Suprapubic skin (tissue), 4 donors: Measurements from ENCODE around the gene MAML2.

Source experiments
- EP300 ChIP-seq: sonication (generic); formaldehyde crosslinking; IDR thresholded peaks from one replicate; pipeline ENCODE4 v1.6.1; 2017; ENCODE audit warnings: antibody characterized with exemption
- POLR2A ChIP-seq, 2 donors: fragments of 450-650 bp; IDR thresholded peaks; one replicate each; pipeline ENCODE4 v1.6.1; 2017; ENCODE audit warnings: antibody characterized with exemption in 2 of 2, mild to moderate bottlenecking in 2 of 2, moderate library complexity in 2 of 2
- POLR2AphosphoS5 ChIP-seq, 3 donors: sonication (generic); formaldehyde crosslinking; IDR thresholded peaks; one replicate each; pipeline ENCODE4 v1.6.1; 2017; ENCODE audit warnings: antibody characterized with exemption in 3 of 3
- TF ChIP-seq, protein P1 (sequence below), 2 donors: fragments of 200-600 bp in 1 of 2; fragments of 450-650 bp in 1 of 2; sonication (generic) in 1 of 2; IDR thresholded peaks; one replicate each; pipeline ENCODE4 v1.5.1; 2016 to 2019; ENCODE audit warnings: antibody characterized with exemption in 2 of 2, mild to moderate bottlenecking in 1 of 2, moderate library complexity in 1 of 2

DNA sequence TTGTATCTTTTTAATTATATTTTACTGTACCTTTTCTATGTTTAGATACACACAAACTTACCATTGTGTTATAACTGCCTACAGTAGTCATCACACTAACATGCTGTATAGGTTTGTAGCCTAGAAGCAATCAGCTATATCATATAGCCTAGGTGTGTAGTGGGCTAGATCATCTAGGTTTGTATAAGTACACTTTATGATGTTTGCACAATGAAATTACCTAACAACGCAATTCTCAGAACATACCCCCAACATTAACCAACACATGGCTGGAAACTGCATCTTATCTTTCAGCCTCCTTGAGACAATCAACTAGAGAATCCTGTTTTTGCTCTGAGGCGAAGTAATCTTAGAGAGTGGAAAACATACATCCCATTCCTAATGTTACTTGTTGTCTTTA lies 358.9 kb downstream of the MAML2 start:
- TF ChIP-seq, protein P1, sequence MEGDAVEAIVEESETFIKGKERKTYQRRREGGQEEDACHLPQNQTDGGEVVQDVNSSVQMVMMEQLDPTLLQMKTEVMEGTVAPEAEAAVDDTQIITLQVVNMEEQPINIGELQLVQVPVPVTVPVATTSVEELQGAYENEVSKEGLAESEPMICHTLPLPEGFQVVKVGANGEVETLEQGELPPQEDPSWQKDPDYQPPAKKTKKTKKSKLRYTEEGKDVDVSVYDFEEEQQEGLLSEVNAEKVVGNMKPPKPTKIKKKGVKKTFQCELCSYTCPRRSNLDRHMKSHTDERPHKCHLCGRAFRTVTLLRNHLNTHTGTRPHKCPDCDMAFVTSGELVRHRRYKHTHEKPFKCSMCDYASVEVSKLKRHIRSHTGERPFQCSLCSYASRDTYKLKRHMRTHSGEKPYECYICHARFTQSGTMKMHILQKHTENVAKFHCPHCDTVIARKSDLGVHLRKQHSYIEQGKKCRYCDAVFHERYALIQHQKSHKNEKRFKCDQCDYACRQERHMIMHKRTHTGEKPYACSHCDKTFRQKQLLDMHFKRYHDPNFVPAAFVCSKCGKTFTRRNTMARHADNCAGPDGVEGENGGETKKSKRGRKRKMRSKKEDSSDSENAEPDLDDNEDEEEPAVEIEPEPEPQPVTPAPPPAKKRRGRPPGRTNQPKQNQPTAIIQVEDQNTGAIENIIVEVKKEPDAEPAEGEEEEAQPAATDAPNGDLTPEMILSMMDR (IDR thresholded peaks at IDR 0.05), result no peak
- no peak for TF ChIP-seq POLR2A (IDR thresholded peaks at IDR 0.05)
- TF ChIP-seq POLR2AphosphoS5 (IDR thresholded peaks at IDR 0.05), result no peak
- no peak for TF ChIP-seq EP300
